ENCODE data around the gene CAPN14.

- TF ChIP-seq CTCF (IDR thresholded peaks at IDR 0.05 in 4 of 5, conservative IDR thresholded peaks at IDR 0.05 in 1 of 5): no peak
- no peak for TF ChIP-seq POLR2A (IDR thresholded peaks at IDR 0.05)
Observed at GRCh38 chr2:31196622-31197021, 20.7 kb downstream of the CAPN14 start.

All from gastrocnemius medialis (tissue), 4 donors.